ENCODE data around the gene DPH3. TPM values are rescaled to one million over a fixed set of nuclear protein-coding genes. Genes with fewer than 3 reads are reported as not detected.
"Not testable (repeated sequence)": the region's sequence is repeated elsewhere in the genome, so short reads cannot be mapped to it uniquely, and the experiment has no call there.

The DPH3 gene
- total RNA-seq (ENCODE audit: low replicate concordance), result 30.0 and 30.2 TPM in 2 replicates
- long read RNA-seq, transcript DPH3-202 (2 exons, 3,052 nt), result minor isoform, 28 of 97 reads
- long read RNA-seq, transcript DPH3-204 (3 exons, 3,131 nt), result major isoform, 64 of 97 reads
- long read RNA-seq, partial matches to known transcripts, result 0 of 97 reads
- long read RNA-seq, other reads (novel, unspliced or antisense), result 5 of 97 reads

DNA sequence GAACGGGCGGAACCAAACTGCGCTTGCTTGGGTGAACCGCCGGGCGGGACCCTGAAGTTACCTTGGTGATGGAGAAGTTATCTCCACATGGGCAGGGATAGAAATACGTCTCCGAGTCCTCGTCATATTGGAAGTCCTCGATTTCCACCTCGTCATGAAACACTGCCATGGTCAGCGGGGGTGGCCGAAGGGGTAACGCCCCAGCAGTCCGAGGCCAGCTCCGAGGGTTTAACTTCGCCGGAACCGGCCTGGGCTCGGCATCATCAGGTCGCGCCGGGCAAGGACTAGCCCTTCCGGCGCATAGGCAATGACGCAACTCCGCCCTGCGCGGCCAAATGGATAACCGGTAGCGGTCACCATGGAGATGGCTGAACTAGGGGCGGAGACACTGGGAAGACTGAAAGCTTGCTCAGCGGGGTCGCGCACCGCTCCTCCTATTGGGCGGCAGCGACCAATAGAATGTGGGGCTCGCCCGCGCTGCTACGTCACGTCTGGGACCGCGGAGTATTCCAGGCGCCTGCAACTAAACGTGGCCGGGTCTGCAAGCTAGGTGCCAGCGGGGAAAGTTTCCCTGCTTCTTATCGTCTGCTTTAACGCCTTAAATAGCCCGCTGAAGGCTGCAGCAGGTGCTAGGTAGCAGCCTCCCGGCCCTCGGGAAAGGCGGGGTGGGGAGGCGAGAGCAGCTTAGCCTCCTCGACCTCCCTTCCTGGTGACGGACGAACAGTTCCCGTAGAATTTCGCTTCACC, at the start of gene DPH3, which contains the start of gene OXNAD1:
DPH3 (minus strand) TSS at position 236 of the 747 bp plus-strand sequence; CDS start at position 169, 67 bp downstream.
OXNAD1 (plus strand) TSS at position 505 of the 747 bp plus-strand sequence. CDS start 5,741 bp downstream, outside the sequence.
- TF ChIP-seq, protein P1, sequence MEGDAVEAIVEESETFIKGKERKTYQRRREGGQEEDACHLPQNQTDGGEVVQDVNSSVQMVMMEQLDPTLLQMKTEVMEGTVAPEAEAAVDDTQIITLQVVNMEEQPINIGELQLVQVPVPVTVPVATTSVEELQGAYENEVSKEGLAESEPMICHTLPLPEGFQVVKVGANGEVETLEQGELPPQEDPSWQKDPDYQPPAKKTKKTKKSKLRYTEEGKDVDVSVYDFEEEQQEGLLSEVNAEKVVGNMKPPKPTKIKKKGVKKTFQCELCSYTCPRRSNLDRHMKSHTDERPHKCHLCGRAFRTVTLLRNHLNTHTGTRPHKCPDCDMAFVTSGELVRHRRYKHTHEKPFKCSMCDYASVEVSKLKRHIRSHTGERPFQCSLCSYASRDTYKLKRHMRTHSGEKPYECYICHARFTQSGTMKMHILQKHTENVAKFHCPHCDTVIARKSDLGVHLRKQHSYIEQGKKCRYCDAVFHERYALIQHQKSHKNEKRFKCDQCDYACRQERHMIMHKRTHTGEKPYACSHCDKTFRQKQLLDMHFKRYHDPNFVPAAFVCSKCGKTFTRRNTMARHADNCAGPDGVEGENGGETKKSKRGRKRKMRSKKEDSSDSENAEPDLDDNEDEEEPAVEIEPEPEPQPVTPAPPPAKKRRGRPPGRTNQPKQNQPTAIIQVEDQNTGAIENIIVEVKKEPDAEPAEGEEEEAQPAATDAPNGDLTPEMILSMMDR (conservative IDR thresholded peaks at IDR 0.05), result peak; percentile 59
- peak within 1 kb of the TSS; percentile 99 for H3K27ac Mint-ChIP-seq
- DNase-seq (ENCODE audit: extremely low spot score, unreplicated experiment), result peak; percentile 99
- no peaks in the 10 kb centered on the region for H3K36me3 Mint-ChIP-seq
- no peaks in the 10 kb centered on the region for H3K9me3 Mint-ChIP-seq
- H3K4me3 Mint-ChIP-seq, result peak within 1 kb of the TSS; percentile 98
- H3K27me3 Mint-ChIP-seq, result no peaks in the 10 kb centered on the region
- H3K4me1 Mint-ChIP-seq (ENCODE audit: unreplicated experiment), result peaks cover 19% of the 10 kb centered on the region

GRCh38 chr3:16313886-16314645, 49.3 kb upstream of the DPH3 start:
- Mint-ChIP-seq H3K4me1 (ENCODE audit: unreplicated experiment) (peaks cover 10% of the 10 kb centered on the region), H3K36me3 (peaks cover 32% of the 10 kb centered on the region), H3K9me3 (peaks cover 5% of the 10 kb centered on the region), H3K4me3 (no peak overlapping the region), H3K27me3 (no peaks in the 10 kb centered on the region), H3K27ac (no peak overlapping the region)
- no peak for DNase-seq (ENCODE audit: extremely low spot score, unreplicated experiment)
- TF ChIP-seq, protein P1 (conservative IDR thresholded peaks at IDR 0.05), result no peak

DNA sequence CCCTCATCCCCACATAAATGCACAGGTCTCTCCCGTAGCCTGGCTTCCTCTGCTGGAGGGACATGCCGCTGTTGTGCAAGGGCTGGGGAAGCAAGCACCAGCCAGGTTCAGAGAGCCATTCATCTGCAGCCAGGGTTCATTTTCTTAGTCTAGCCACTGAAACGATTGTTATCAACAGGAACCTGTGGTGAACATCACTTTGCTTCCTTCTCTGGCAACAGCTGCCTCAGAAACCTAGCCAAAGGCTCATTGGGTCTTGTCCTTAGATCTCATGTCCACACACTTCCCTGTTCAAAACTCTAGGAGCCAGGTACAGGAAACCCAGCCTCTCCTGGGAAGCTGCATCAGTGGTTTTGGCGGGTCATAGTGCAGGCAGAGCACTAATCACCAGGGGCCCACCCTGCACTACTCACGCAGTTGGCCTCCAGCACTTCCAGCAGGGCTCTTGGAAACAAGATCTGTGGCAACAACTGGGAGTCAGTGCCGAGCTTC, 47.3 kb upstream of the DPH3 start:
- H3K27ac Mint-ChIP-seq, result no peak overlapping the region
- H3K4me1 Mint-ChIP-seq (ENCODE audit: unreplicated experiment), result peaks cover 10% of the 10 kb centered on the region
- H3K27me3 Mint-ChIP-seq, result no peaks in the 10 kb centered on the region
- peaks cover 41% of the 10 kb centered on the region for H3K36me3 Mint-ChIP-seq
- TF ChIP-seq, protein P1 (conservative IDR thresholded peaks at IDR 0.05), result no peak
- no peak for DNase-seq (ENCODE audit: extremely low spot score, unreplicated experiment)
- no peak overlapping the region for H3K4me3 Mint-ChIP-seq
- H3K9me3 Mint-ChIP-seq, result peaks cover 5% of the 10 kb centered on the region

- H3K9me3 Mint-ChIP-seq, H3K27ac Mint-ChIP-seq: not testable (repeated sequence)
- H3K36me3 Mint-ChIP-seq, result peaks cover 38% of the 10 kb centered on the region
Measured at GRCh38 chr3:16310486-16310885, 45.7 kb upstream of the DPH3 start.

GRCh38 chr3:16309558-16309957, 44.8 kb upstream of the DPH3 start:
- DNase-seq (ENCODE audit: extremely low spot score, unreplicated experiment), result no peak
- H3K4me1 Mint-ChIP-seq (ENCODE audit: unreplicated experiment), result peaks cover 10% of the 10 kb centered on the region

More at GRCh38 chr3:16310486-16310885, 45.7 kb upstream of the DPH3 start:
- not testable (repeated sequence) for H3K4me3 Mint-ChIP-seq; DNase-seq (ENCODE audit: extremely low spot score, unreplicated experiment); H3K4me1 Mint-ChIP-seq (ENCODE audit: unreplicated experiment); H3K27me3 Mint-ChIP-seq

More at GRCh38 chr3:16309558-16309957, 44.8 kb upstream of the DPH3 start:
- Mint-ChIP-seq H3K4me3 (no peak overlapping the region), H3K9me3 (peaks cover 5% of the 10 kb centered on the region), H3K27me3 (no peaks in the 10 kb centered on the region), H3K36me3 (peaks cover 42% of the 10 kb centered on the region), H3K27ac (no peak overlapping the region)
- TF ChIP-seq, protein P1 (conservative IDR thresholded peaks at IDR 0.05), result no peak

Measured in type B pancreatic cell (in vitro differentiated cells).